GM18867 (cell line): ENCODE measurements around the gene MOG.
A peak's percentile ranks its signal among the peaks of the same experiment; 100 is the strongest.
"Not testable (repeated sequence)": the region's sequence is repeated elsewhere in the genome, so short reads cannot be mapped to it uniquely, and the experiment has no call there.

ENCODE experiments used
- ATAC-seq: cut with Tn5 transposase; IDR thresholded peaks from one replicate; pipeline ENCODE4 v1.9.1; 2021; ENCODE audit warnings: mild to moderate bottlenecking, moderate library complexity; ENCODE audit not compliant: unreplicated experiment

Gene MOG

GRCh38 chr6:29637247-29637646 lies 19.6 kb upstream of the MOG start:
- ATAC-seq, result no peak

DNA sequence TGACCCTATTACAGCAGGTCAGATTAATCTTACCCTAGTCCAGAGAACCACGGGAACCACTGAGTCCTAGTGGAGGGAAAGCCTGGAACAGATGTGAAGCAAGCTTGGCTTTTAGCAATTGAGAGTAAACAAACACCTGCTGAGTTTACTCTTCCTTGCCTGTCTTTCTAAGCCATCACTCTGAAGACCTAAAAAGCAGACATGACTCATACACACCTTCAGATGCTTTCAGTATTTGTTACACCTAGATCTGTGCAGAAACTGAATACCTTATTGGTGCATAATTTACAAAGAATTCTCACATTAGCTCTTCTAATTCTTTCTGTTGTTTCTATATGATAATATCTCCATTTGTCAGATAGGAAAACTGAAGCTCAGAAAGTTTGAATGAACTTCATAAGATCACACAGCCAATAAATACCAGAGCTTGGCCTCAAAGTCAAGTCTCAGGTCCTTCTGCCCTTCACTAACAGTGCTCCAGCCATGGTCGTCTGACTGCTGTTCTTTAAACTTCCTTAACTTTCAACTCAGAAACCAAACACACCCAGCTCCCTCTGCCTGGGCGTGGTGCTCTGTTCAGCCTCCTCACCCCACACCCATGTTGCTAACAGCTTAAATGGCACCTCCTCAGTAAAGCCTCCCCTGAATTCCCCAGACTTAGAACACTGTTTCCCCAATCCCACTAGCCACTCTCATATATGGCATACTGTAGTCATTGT lies 15.3 kb upstream of the MOG start:
- no peak for ATAC-seq

GRCh38 chr6:29647927-29648642 lies 8.8 kb upstream of the MOG start:
- no peak for ATAC-seq

- peak; percentile 96 for ATAC-seq
Observed at GRCh38 chr6:29649701-29650673, 6.9 kb upstream of the MOG start.

DNA sequence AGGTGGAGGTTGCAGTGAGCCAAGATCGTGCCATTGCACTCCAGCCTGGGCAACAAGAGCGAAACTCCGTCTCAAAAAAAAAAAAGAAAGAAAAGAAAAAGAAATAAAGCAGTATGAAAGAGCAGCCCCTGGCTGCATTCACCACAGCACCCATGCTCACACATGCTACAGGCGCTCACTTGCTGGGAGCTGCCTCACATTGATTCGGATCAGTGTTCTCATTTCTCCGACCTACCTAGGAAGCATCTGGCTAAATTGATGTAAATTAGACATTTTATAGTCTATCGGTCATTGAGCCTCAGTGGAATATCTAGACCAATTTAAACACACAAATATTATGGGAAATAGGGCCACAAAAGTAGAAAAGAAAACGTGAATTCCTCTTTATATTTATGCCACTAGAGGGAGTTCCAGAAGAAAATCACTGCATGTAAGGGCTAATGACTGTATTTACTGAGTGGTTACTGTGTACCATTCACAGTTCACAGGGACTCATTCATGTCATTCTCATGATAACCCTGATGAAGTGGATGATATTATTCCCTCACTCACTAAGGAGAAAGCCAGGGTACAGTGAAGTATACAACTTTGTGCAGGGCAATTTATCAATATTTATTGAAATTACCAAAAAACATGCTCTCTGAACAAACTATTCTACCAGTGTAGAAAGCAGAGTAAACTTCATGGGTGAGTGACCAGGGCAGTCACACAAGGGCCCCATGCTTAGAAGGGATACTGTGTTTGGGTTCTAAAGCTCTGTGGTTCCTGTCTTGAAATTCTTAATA lies 5.3 kb upstream of the MOG start:
- ATAC-seq, result no peak

DNA sequence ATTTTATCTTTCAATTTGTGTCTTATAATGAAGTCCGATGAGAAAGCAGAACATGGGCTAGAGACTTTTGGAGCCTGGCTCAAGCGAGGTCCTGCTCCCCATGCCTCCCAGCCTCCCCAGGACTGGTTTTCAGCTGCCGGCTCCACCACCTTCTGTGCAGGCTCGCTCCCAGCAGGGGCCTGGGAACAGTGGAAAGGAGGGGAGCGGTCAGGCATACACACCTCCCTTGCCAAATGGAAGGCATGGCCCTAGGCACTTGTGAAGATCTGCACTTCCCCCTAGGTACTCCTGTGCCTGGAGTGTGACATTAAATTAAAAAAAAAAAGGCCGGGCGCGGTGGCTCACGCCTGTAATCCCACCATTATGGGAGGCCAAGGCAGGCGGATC lies 4.7 kb upstream of the MOG start:
- ATAC-seq, result no peak

- no peak for ATAC-seq
Observed at GRCh38 chr6:29653452-29654038, 3.3 kb upstream of the MOG start.

DNA sequence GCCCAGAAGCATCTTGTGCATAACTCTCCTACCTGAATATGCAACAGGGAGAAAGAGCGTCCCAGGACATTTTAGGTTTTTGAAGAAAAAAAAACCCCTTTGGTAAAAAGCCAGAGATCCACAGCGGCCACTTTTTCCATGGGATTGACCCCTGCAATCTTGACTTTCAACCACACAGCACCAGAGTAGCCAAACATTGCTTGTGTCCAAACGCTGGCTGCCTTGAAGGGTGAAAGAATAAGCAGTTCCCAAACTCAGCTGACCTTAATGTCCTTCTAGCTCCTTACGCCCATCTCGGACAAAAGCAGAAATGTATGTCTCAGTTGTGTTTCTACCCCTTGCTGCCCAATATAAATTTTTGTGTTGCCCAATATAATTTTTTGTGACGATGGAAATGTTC lies 1.2 kb upstream of the MOG start:
- ATAC-seq, result no peak

GRCh38 chr6:29656157-29656556 lies 735 bp upstream of the MOG start:
- ATAC-seq, result no peak

DNA sequence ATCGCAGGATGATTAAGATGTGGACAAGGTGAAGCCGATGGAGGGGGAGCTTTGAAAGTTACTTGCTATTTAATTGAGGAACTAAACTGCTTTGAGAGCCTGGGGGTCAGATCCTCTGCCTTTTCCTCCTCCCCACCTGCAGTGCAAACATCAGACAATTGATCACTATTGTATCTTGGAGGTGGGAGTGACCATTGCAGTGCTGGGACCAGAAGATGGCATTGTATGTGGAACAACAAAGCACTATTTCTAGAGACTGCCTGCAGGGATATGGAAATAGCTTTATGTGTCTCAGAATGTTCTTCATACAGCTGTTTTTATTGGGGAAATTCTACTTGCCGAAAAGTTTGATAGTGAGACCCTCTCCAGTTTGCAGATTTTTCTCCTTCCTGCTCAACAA lies 4.2 kb downstream of the MOG start:
- no peak for ATAC-seq

DNA sequence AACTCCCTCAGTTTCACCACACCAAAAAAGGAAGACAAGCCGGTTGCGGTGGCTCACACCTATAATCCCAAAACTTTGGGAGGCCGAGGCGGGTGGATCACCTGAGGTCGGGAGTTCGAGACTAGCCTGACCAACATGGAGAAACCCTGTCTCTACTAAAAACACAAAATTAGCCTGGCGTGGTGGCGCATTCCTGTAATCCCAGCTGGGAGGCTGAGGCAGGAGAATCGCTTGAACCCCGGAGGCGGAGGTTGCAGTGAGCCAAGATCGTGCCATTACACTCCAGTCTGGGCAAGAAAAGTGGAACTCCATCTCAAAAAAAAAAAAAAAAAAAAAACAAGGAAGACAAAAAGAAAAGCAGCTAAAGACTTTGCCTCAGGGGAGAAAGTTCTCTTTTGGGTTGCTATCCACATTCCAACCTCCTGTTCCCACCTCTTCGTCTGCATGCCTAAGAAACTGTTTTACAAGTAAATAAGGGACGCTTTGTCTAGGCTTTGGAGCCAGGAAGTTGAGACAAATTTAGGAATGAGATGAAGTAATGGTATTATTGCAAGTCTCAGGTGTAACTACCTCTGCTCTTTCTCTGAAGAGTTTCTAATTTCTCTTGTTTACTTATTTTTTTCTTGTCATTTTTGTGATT lies 4.7 kb downstream of the MOG start:
- not testable (repeated sequence) for ATAC-seq

- ATAC-seq, result no peak
Observed at GRCh38 chr6:29663300-29664042, 6.6 kb downstream of the MOG start.

DNA sequence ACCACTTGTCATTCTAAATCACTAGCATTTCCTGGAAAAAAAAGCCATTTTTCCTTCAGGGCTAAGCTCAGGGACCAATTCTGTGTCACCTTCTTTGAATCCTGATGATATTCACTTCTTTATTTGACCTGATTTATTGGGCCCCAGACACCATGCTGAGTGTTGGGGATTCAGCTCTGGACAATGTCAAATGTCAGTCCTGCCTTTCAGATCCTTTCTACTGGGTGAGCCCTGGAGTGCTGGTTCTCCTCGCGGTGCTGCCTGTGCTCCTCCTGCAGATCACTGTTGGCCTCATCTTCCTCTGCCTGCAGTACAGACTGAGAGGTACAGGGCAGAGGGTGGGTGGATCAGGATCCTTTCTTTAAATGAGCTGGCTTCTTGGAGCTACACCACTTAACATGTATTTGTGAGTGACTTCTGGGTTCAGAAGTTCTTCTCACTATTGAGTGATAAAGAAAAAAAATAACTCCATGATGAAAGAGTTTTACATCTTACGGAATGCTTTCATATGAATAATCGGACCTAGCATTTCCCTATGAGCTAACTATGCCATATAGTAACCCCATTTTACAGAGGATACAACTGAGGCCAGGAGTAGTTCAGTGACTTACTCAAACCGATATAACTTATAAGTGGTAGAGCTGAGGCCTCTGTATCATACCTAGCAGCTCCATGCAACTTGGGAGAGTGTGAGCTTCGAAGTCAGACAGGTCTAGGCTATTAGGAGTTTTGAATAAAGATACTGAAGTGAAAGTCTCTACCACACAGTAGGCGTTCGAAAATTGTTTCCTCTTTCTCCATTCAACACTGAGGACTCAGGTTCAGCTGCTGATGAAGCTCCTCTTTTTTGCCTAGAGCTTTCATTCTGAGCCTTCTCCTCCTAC lies 9.3 kb downstream of the MOG start:
- ATAC-seq, result no peak

GRCh38 chr6:29666826-29667130 lies 9.9 kb downstream of the MOG start:
- no peak for ATAC-seq

- ATAC-seq, result no peak
Observed at GRCh38 chr6:29667158-29667557, 10.3 kb downstream of the MOG start.

DNA sequence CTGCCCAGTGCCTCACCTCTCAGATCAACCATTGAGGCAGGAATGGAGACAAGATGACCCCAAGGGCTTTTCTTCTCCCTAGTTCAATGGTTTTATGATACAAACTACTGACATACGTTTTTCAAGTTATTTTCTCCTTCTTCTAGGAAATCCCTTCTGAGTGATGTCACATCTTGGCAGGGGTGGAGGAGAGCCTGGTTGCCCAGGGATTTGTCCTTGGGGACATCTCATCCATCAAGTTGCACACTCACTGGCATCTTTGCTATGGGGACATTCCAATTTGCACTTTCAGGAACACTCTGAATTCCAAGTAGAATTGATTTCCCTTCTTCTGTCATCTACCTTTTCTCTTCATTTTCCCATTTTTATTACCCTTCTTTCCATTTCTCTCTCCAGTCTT lies 14.1 kb downstream of the MOG start:
- ATAC-seq, result no peak

GRCh38 chr6:29672116-29672515 lies 15.2 kb downstream of the MOG start:
- not testable (repeated sequence) for ATAC-seq

- no peak for ATAC-seq
Observed at GRCh38 chr6:29673161-29673560, 16.3 kb downstream of the MOG start.
